ENCODE data around the gene LRRC45. TPM values are rescaled to one million over a fixed set of nuclear protein-coding genes. Genes with fewer than 3 reads are reported as not detected.

Gene LRRC45
- total and polyA plus RNA-seq, 4 donors: 3.1 to 20.1 (median 7.1) TPM

DNA sequence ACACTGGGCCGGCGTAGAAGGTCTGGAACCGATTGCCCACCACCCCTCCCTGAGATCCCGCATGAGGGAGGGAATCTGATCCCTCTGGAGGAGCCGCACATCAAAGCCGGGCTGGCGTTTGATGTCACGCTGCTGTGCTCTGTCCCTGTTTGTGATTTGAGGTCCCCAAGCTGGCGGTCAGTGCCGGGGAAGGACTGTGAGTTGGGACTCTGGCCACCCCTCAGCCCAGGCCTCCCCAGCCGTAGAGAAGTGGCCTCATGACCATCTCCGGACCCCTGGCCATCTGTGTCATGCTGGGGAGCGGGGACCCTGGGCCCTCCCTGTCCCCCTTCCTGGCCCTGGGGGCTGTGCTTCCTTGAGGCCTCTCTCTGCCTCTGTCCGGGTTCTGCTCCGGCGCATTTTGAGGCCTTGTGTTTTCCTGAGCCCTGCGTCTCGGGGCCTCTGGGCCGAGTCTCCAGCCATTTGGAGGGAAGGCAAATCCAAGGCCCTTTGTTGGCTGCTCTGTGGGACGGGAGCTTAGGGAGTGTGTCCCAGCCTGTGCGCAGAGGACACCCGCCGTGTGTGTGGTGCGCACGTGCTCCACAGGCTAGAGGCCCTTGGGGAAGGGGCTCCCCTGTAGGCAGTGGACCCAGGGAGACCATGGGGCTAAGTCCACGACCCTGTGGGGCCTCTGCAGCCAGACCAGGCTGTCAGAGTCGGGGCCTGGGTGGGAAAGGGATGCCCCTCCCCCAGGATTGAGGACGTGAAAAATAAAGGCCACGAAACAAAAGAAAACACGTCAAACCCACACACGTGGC, 30.6 kb upstream of the LRRC45 start:
- Histone ChIP-seq H3K9me3 (ENCODE audit: control insufficient read depth, low read length) (no peaks in the 10 kb centered on the region), H3K4me3 (ENCODE audit: low read length in 2 of 2) (no peak overlapping the region), H3K27me3 (ENCODE audit: control insufficient read depth in 1 of 2, insufficient read depth in 2 of 2, low read length in 1 of 2) (no peaks in the 10 kb centered on the region), H3K4me1 (ENCODE audit: control insufficient read depth in 1 of 2, insufficient read depth in 2 of 2, low read length in 2 of 2) (no peaks in the 10 kb centered on the region), H3K27ac (ENCODE audit: low read depth in 1 of 2, low read length in 2 of 2) (no peak overlapping the region), H3K36me3 (ENCODE audit: control insufficient read depth in 1 of 2, insufficient read depth in 2 of 2, low read length in 1 of 2) (no peaks in the 10 kb centered on the region)
- ATAC-seq (ENCODE audit: low FRiP score) (no peak), DNase-seq (peak in 1 of 2 donors; percentile 45)
- WGBS, 2 donors: 76 to 80% methylated on average over 31 of the region's 31 CpGs
- intact Hi-C loops (cut with DNase I): no loop called here

DNA sequence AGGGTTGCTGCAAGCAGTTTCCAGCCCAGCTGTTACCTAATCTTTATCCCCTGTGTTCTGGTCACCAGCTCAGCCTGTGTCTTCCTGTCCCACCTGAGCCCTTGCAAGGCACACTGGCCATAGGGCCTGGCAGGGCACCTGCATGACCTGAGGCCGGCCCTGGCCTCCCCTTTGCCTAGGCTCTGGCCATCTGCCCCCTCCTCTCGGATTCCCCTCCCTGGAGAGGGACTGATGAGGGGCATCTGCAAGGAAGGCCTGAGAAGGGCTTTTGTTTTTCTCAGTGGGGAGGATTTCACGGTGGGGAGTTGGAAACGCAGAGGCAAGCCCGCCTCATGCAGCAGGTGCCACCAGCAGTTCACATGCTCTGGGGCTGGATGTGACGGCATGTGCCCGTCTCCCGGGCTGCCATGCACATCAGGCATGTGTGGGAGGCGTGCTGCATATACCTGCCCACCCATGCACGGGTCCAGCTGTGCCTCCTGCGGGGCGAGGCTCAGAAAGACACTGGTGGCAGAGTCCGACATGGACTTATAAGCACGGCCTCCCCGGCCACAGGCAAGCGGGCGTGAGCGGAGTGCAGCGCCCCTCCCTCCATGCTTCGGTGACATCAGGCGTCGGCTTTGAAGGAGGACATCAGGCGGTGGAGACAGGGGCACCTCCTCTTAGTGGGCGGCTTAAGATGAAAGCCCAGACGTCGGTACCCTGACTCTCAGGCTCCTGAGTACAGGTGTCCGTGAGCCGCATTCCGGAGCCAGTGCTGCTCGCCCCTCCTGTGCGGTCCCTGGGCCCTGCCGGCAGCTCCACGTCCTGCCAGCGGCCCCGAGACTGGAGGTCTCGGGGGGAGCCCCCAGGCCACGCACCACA, 29.1 kb upstream of the LRRC45 start:
- Histone ChIP-seq H3K27ac (ENCODE audit: low read depth in 1 of 2, low read length in 2 of 2) (no peak overlapping the region), H3K9me3 (ENCODE audit: control insufficient read depth, low read length) (no peaks in the 10 kb centered on the region), H3K4me1 (ENCODE audit: control insufficient read depth in 1 of 2, insufficient read depth in 2 of 2, low read length in 2 of 2) (no peaks in the 10 kb centered on the region), H3K27me3 (ENCODE audit: control insufficient read depth in 1 of 2, insufficient read depth in 2 of 2, low read length in 1 of 2) (no peaks in the 10 kb centered on the region), H3K36me3 (ENCODE audit: control insufficient read depth in 1 of 2, insufficient read depth in 2 of 2, low read length in 1 of 2) (no peaks in the 10 kb centered on the region), H3K4me3 (ENCODE audit: low read length in 2 of 2) (no peak overlapping the region)
- intact Hi-C loops (cut with DNase I): no loop called here
- 96 to 97% methylated on average over 37 of the region's 37 CpGs for WGBS, 2 donors
- DNase-seq: peak in 1 of 2 donors; percentile 41
- ATAC-seq (ENCODE audit: low FRiP score): no peak

DNA sequence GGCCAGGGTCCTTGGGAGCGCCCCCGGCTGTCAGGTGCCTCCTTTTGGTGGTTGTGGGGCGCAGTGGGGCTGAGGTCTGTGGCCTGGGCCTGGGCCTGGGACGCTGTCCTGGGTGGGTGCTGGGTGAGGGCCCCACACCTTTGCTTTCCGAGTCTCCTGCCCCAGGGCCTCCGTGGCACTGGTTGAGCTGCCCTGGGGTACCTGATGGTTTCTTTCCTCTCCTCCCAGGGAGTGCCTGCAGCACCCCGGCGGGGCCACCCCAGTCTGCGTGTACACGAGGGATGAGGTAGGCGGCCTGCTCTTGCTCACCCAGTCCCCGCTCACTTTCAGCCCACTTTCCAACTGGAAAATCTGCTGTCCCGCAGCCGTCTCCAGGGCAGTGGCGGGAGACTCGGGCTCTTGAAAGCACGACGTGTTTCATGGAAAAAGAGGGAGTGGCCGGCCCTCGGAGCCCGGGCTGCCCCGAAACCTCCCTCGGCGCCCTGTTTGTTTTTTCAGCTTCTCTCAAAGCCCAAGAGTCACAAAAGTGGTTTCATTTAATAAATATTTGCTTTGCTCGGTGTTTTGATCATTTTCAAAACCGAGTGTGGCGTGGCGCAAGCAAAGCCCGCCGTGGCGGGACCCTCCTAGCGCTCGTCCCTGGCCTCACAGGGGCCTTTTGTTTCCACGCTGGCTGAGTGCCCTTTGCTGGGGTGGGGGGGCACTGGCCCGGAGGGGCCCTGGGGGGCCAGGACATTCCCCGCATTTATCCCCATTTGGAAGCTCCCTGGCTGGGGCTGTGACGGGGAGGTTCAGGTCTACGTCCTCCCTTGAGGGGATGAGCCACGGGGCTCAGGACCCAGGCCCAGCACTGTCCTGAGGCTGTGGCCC, 28.3 kb upstream of the LRRC45 start:
- WGBS, 2 donors: 93 to 94% methylated on average over 39 of the region's 39 CpGs
- Histone ChIP-seq H3K27ac (ENCODE audit: low read depth in 1 of 2, low read length in 2 of 2) (no peak overlapping the region), H3K4me1 (ENCODE audit: control insufficient read depth in 1 of 2, insufficient read depth in 2 of 2, low read length in 2 of 2) (no peaks in the 10 kb centered on the region), H3K27me3 (ENCODE audit: control insufficient read depth in 1 of 2, insufficient read depth in 2 of 2, low read length in 1 of 2) (no peaks in the 10 kb centered on the region), H3K36me3 (ENCODE audit: control insufficient read depth in 1 of 2, insufficient read depth in 2 of 2, low read length in 1 of 2) (no peaks in the 10 kb centered on the region), H3K9me3 (ENCODE audit: control insufficient read depth, low read length) (no peaks in the 10 kb centered on the region), H3K4me3 (ENCODE audit: low read length in 2 of 2) (no peak overlapping the region)
- intact Hi-C loops (cut with DNase I): no loop called here
- DNase-seq (no peak), ATAC-seq (ENCODE audit: low FRiP score) (no peak)

DNA sequence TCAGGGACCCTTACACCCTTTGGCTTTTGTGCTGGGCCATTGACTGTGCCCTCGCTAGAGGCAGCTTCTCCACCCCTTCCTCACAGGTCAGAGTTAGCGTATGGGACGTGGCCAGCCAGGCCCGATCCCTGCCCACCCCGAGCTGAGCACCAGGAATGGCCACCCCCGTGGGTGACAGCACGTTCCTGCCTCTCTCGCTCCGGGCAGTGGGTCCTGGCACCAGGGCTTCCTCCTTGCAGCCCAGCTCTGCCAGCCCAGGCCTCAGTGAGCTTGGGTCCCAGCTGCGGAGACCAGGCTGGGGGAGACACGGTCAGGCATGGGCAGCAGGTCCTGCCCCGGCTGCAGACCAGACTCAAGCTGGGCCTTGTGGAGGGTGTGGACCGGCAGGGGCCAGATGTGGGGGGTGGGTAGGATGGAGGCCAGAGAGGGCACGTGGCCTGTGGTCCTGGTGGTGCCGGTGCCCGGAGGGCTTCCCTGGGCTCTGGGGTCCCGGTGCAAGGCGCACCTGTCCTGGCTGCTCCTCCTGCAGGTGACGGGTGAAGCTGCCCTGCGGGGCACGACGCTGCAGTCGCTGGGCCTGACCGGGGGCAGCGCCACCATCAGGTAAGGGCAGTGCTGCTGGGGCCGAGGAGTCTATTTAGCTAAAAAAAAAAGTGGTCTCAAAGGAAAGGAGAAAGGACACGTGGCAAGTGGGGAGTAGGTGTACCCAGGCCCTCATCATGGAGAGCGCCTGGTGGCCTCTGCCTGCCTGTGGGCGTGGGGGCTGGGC, 27.5 kb upstream of the LRRC45 start:
- H3K4me1 ChIP-seq (ENCODE audit: control insufficient read depth in 1 of 2, insufficient read depth in 2 of 2, low read length in 2 of 2): no peaks in the 10 kb centered on the region
- no peak overlapping the region for H3K4me3 ChIP-seq (ENCODE audit: low read length in 2 of 2)
- no peaks in the 10 kb centered on the region for H3K9me3 ChIP-seq (ENCODE audit: control insufficient read depth, low read length)
- WGBS, 2 donors: 94 to 96% methylated on average over 29 of the region's 29 CpGs
- ATAC-seq (ENCODE audit: low FRiP score): no peak
- H3K27ac ChIP-seq (ENCODE audit: low read depth in 1 of 2, low read length in 2 of 2): no peak overlapping the region
- no peaks in the 10 kb centered on the region for H3K27me3 ChIP-seq (ENCODE audit: control insufficient read depth in 1 of 2, insufficient read depth in 2 of 2, low read length in 1 of 2)
- peak in 1 of 2 donors; percentile 46 for DNase-seq
- H3K36me3 ChIP-seq (ENCODE audit: control insufficient read depth in 1 of 2, insufficient read depth in 2 of 2, low read length in 1 of 2): no peaks in the 10 kb centered on the region
- intact Hi-C loops (cut with DNase I): no loop called here

DNA sequence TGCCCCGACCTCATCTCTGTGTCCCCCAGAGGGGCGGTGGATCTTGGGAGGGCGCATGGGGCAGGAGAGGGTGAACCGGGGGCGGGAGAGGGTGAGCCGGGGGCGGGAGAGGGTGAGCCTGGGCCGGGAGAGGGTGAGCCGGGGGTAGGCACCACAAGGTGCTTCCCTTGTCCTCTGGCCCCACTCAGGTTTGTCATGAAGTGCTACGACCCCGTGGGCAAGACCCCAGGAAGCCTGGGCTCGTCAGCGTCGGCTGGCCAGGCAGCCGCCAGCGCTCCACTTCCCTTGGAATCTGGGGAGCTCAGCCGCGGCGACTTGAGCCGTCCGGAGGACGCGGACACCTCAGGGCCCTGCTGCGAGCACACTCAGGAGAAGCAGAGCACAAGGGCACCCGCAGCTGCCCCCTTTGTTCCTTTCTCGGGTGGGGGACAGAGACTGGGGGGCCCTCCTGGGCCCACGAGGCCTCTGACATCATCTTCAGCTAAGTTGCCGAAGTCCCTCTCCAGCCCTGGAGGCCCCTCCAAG, 26.8 kb upstream of the LRRC45 start:
- H3K9me3 ChIP-seq (ENCODE audit: control insufficient read depth, low read length): no peaks in the 10 kb centered on the region
- H3K36me3 ChIP-seq (ENCODE audit: control insufficient read depth in 1 of 2, insufficient read depth in 2 of 2, low read length in 1 of 2): no peaks in the 10 kb centered on the region
- no peak overlapping the region for H3K27ac ChIP-seq (ENCODE audit: low read depth in 1 of 2, low read length in 2 of 2)
- H3K4me3 ChIP-seq (ENCODE audit: low read length in 2 of 2): no peak overlapping the region
- 95 to 96% methylated on average over 27 to 28 of the region's 28 CpGs for WGBS, 2 donors
- H3K27me3 ChIP-seq (ENCODE audit: control insufficient read depth in 1 of 2, insufficient read depth in 2 of 2, low read length in 1 of 2): no peaks in the 10 kb centered on the region
- ATAC-seq (ENCODE audit: low FRiP score) (no peak), DNase-seq (peak in 1 of 2 donors; percentile 45)
- intact Hi-C loops (cut with DNase I): no loop called here
- H3K4me1 ChIP-seq (ENCODE audit: control insufficient read depth in 1 of 2, insufficient read depth in 2 of 2, low read length in 2 of 2): no peaks in the 10 kb centered on the region

DNA sequence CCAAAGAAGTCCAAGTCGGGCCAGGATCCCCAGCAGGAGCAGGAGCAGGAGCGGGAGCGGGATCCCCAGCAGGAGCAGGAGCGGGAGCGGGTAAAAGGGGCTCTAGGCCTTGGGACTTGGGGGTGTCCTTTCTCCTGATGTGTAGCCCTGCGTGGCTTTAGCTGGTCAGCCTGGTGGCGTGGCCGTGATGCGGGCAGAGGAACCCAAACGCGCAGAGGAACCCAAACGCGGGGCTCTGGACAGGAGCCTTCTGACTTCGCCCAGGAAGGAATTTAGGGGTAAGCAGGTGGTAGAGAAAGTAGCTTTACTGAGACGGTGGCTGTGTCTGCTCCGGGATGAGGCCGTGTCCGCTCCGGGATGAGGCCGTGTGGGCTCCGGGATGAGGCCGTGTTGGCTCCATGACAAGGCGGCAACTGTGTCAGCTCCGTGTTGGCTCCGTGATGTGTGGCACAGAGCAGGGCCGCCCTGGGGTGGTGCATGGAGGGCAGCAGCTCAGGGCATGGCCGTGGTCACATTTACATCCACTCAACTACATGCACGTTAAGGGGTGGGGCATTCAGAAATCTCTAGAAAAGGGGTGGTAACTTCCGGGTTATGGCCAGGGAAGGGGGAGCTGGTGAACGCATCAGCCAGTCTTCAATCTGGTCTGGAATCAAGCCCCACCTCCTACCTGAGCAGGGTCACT, 26.2 kb upstream of the LRRC45 start:
- DNase-seq: peak in 1 of 2 donors; percentile 48
- Histone ChIP-seq H3K4me3 (ENCODE audit: low read length in 2 of 2) (no peak overlapping the region), H3K27ac (ENCODE audit: low read depth in 1 of 2, low read length in 2 of 2) (no peak overlapping the region), H3K9me3 (ENCODE audit: control insufficient read depth, low read length) (no peaks in the 10 kb centered on the region), H3K4me1 (ENCODE audit: control insufficient read depth in 1 of 2, insufficient read depth in 2 of 2, low read length in 2 of 2) (no peaks in the 10 kb centered on the region), H3K36me3 (ENCODE audit: control insufficient read depth in 1 of 2, insufficient read depth in 2 of 2, low read length in 1 of 2) (no peaks in the 10 kb centered on the region), H3K27me3 (ENCODE audit: control insufficient read depth in 1 of 2, insufficient read depth in 2 of 2, low read length in 1 of 2) (no peaks in the 10 kb centered on the region)
- ATAC-seq (ENCODE audit: low FRiP score): no peak
- intact Hi-C loops (cut with DNase I): no loop called here
- WGBS, 2 donors: 95 to 96% methylated on average over 30 of the region's 30 CpGs

DNA sequence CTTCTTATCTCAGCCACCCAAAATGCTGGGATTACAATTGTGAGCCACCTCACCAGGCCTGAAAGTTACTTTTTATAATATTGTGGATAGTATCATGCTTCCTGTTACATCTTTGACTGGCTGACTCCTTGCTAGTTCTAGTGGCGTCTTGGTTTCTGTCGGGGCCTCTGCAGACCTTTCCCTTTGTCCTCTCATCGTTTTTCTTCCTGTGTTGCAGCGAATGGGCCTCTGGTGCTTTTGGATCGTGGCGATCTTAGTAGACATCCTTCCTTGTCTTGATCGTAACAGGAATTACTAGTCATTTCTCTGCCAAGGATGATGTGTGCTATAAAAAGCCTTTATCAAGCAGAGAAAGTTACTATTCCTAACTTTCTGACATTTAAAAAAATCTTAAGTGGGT, 24.9 kb upstream of the LRRC45 start:
- Histone ChIP-seq H3K27me3 (ENCODE audit: control insufficient read depth in 1 of 2, insufficient read depth in 2 of 2, low read length in 1 of 2) (no peaks in the 10 kb centered on the region), H3K4me3 (ENCODE audit: low read length in 2 of 2) (no peak overlapping the region), H3K9me3 (ENCODE audit: control insufficient read depth, low read length) (no peaks in the 10 kb centered on the region), H3K4me1 (ENCODE audit: control insufficient read depth in 1 of 2, insufficient read depth in 2 of 2, low read length in 2 of 2) (no peaks in the 10 kb centered on the region), H3K27ac (ENCODE audit: low read depth in 1 of 2, low read length in 2 of 2) (no peak overlapping the region), H3K36me3 (ENCODE audit: control insufficient read depth in 1 of 2, insufficient read depth in 2 of 2, low read length in 1 of 2) (no peaks in the 10 kb centered on the region)
- intact Hi-C loops (cut with DNase I): no loop called here
- WGBS, 2 donors: 91 to 96% methylated on average over 7 of the region's 7 CpGs
- DNase-seq (no peak), ATAC-seq (ENCODE audit: low FRiP score) (no peak)
